NCI-H526 treated with DMSO at 0.1 percent for 48 hours (cell line): Measurements from ENCODE around the gene TRAPPC2B.
"Not testable (repeated sequence)": the region's sequence is repeated elsewhere in the genome, so short reads cannot be mapped to it uniquely, and the experiment has no call there.

Experiments used
- DNase-seq: peaks from one replicate; lab custom pipeline; 2025; lab: John Stamatoyannopoulos, UW

TRAPPC2B gene

DNA sequence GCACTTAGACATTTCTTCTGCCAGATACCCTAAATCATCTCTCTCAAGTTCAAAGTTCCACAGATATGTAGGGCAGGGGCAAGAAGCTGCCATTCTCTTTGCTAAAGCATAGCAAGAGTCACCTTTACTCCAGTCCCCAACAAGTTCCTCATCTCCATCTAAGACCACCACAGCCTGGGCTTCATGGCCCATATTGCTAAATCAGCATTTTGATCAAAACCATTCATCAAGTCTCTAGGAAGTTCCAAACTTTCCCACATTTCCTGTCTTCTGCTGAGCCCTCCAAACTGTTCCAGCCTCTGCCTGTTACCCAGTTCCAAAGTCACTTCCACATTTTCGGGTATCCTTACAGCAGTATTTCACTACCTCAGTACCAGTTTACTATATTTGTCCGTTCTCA lies 11.3 kb downstream of the TRAPPC2B start:
- DNase-seq = not testable (repeated sequence)

DNA sequence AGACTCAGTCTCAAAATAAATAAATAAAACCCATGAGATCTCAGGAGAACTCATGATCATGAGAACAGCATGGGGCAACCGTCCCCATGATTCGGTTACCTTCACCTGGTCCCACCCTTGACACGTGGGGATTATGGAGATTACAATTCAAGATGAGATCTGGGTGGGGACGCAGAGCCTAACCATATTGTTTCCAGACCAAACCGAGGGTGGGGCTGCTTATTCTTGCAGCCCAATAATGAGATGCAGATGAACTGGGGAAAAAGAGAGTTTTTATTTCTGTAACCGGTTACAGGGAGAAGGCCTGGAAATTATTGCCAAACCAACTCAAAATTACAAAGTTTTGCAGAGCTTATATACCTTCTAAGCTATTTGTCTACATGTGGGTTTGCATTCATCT lies 12.8 kb downstream of the TRAPPC2B start:
- DNase-seq = no peak

DNA sequence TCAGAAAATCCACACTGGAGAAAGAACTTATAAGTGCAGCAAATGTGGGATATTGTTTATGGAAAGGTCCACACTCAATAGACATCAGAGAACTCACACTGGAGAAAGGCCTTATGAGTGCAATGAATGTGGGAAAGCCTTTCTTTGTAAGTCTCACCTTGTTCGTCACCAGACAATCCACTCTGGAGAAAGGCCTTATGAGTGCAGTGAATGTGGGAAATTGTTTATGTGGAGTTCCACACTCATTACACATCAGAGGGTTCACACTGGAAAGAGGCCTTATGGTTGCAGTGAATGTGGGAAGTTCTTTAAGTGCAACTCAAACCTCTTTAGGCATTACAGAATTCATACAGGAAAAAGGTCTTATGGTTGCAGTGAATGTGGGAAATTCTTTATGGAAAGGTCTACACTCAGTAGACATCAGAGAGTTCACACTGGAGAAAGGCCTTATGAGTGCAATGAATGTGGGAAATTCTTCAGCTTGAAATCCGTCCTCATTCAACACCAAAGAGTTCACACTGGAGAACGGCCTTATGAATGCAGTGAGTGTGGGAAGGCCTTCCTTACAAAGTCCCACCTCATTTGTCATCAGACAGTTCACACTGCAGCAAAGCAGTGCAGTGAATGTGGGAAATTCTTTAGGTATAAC lies 14.3 kb downstream of the TRAPPC2B start:
- no peak for DNase-seq

DNA sequence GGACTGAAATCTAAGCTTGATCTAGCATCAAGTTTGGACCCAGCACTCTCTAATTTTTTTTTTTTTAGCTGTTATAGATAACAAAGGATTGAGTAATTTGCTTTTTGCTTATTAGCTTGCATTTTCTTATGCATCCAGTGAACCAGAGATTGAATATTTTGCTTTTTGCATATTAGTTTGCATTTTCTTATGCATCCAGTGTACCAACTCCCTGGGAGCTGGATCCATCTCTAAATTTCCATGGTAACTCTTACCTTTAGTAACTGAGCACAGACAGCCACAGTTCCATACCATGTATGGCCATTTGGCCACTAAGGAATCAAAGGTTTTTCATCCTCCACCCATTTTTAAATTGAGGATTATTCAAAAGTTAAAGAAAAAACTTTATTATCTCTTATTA lies 17.6 kb downstream of the TRAPPC2B start:
- DNase-seq = no peak

DNA sequence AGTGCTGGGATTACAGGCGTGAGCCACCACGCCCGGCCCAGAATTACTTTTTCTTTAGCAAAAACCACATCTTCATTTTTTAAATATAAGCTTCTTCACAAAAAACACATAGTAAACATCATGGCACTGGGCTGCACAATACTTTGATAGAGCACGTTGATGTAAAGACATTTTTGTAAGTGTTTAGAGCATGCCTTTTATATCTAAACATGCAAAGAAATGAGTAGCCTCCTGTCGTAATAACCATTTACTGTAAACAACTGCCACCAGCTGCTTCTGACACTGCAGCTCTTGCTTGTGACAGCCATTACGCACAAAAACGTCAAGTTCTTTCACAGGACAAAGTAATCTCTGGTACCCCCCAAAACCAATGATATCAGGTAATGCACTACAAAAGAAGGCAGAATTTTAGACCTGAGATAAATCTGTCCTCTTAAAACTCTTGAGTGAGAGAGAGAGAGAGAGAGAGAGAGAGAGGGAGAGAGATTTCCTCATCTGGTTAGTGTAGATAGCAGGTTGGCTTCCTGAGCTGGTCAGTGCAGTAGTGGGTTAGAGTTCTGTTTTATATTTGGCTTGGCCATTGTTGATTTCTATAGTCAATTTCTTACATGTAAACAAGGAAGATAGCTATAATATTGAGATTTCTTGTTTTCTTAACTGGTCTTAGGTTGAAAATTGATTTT lies 19.6 kb downstream of the TRAPPC2B start:
- DNase-seq = no peak

DNA sequence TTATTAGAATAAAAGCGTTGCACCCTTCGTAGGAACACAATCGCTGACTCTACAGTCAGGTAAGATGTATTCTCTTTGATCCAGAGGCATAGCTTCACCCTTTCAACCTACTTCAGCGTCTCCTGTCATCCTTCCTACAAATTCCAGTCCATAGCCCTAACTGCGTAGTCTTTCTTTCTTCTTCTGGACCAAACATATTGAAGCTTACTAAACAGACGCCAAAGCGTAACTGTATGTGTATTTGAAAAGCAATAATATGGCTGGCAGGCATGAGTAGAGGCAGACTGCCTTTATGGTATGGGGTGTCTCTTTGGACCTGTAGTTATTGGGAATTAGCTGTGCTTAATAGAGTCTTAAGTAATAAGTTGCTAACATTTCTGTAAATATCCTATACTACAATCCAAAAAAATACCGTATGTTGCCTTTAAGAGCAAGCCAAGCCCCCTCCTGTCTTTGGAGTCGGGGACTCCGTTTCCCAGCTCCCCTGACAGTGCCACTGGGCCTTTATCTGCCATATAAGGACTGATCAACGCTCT lies 25.9 kb downstream of the TRAPPC2B start:
- DNase-seq = no peak

DNA sequence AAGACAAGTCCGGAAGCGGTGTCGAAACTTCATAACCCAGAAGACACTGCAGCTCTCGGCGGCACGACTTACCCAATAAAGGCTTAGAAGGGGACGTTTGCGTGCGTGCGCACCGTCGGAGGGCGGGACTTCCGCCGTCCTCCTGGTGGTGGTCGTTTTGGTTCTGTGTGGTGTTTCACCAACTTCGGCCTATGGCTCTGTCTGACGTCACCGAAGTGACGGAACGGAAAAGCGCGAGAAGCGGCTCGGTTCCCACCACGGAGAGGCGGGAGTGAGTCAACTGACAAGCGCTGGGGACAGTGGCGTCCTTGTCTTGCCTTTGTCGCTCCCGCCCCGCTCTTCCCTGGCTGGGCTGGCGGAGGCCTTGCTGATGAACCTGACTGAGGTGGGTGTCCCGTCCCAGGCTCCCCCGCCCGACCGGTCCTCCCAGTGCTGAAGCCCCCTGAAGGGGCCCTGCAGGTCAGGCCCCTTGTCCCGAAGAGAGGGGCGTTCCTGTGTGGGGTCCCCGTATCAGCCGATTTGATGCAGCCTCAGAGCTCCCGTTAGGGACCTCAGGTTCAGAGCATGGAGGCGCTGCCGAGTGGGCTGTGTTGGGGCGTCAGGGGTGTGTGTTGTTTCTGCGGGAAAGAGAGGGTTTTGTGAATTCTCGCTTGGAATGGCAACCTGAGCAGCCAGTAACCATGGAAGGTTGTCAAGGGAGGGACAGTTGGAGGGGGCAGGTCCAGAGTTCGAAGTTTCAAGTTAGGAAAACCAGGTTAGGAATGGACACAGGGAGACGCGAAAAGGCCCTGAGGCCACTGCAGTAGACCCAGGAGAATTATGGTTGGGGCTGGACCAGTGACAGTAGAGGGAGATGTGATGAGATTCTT lies 26.6 kb downstream of the TRAPPC2B start, which contains the start of gene ZNF548:
Gene ZNF548, plus strand, starts transcription at position 125 of the 869 bp plus-strand sequence. Its CDS starts 246 bp downstream, at position 371.
- DNase-seq = peak; percentile 96

DNA sequence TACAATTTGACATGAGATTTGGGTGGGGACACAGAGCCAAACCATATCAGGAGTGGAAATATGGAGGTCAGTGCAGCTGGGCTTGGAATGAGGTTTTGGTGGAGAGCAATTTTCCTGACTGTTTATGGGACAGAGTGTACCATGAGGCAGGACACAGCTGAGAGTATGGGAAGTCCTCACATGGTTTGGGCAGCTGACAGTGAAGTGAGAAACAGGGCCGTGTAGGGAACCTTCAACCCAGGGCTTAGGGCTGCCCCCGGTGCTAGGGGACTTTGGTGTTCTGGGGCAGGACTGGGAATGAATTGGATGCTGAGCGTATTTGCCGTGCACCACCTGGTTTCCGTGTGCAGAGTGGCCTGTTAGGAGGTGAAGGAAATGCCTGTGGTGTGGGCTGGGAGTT lies 32.4 kb downstream of the TRAPPC2B start:
- no peak for DNase-seq

DNA sequence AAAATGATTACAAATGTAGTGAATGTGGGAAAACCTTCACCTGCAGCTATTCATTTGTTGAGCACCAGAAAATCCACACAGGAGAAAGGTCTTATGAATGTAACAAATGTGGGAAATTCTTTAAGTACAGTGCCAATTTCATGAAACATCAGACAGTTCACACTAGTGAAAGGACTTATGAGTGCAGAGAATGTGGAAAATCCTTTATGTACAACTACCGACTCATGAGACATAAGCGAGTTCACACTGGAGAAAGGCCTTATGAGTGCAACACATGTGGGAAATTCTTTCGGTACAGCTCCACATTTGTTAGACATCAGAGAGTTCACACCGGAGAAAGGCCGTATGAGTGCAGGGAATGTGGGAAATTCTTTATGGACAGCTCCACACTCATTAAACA lies 35.5 kb downstream of the TRAPPC2B start:
- DNase-seq = no peak

DNA sequence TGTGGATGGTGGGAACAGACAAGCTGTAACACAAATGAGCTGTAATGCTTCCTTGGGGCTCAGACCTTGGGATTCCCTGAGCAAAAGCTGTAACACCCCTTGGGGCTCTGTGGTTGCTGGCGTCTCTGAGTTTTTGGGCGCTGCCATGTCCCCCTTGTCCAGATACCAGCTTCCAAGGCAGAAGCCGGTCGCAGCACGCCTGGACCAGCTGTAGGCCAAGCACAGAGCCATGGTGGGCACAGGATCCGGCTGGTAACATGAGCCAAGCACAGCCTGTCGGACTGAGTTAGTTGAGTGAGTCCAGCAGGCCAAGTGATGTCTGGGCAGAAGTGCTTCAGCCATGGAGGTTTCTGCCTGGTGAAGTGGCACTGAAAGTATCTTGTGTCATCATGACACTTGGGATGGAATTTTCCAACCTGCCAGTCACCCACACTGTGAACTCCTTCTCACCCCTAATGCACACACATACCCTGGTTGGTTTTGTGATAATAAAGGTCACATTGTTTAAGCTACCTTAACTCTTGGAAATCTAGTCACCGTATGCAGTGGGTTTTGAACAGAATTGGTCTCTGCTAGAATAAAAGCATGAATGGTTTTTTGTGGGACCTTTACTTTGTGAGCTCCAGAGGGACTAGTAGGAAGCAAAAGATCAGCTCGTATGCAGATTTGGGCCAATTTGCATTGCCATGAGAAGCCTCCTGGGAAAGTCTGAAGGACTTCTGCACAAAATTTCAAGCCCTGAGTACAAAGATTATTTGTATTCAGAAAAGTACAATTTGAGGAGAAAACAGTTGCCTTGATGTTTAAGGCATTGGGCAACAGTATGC lies 40.6 kb downstream of the TRAPPC2B start:
- no peak for DNase-seq

DNA sequence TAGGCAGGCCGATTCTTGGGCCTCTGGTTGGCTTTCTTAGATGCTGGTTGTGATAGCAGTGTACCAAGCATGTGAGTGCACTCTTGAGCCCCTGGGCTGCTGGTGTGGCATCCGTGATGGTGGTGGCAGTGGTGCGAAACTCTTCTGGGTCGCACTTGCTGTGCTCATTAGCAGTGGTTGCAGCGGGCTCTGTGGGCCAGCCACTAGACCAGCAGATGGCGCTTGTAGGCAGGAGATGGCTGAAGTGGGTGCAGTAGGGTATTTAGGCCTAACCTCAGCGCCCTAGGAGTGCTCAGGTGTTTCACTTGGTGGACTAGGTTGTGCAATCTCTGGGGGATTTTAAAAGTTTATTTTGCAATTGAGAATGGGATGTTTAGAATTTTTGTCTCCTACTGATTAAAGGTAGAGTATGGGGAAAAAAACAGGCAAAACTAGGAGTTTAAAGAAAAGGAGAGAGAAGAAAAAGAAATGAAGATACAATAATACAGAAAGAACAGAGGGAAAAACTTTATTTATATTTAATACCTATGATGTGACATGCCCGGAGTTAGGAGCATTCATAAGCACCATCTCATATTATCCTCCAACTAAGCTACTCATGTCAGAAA lies 43.3 kb downstream of the TRAPPC2B start:
- peak; percentile 31 for DNase-seq

DNA sequence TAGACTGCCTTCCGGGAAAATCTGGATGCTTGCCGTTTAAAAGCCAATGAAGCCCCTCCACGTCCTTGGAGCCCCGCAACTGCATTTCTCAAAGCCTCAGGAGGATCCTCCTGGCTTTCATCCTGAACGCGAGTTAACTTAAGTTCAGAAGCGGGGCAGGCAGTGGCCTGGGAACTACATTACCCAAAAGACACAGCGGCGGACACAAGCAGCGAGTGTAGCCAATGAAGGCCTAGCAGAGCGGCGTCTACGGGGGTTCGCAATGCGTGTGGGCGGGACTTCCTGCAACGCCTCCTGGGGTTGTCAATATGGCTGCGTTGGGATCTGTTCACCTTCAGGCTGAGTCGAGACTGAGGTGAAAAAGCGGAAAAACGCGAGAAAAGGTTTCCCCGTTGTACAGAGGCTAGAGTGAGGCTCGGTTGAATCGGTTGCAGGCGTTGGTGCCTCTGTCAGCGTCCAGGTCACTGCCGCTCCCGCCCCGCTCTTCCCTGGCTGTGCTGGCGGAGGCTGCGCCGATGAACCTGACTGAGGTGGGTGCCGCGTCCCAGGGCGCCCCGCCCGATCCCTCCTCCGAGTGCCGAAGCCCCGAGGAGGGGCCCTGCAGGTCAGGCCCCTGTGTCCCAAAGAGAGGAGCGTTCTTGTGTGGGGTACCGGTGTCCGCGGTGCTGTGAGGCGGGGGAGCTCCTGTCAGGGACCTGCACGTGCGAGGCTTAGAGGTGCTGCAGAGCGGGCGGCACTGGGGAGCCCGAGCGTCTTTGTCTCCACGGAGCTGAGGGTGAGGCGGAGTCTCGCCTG lies 47.7 kb downstream of the TRAPPC2B start, which contains the start of gene ZNF17:
Gene ZNF17, plus strand, starts transcription at position 285 of the 795 bp plus-strand sequence. CDS start 2,455 bp downstream, outside the sequence.
- peak; percentile 75 for DNase-seq
